GM19455 (cell line): ENCODE measurements around the gene TTC9C.
A peak's percentile ranks its signal among the peaks of the same experiment; 100 is the strongest.
"Not testable (repeated sequence)": the region's sequence is repeated elsewhere in the genome, so short reads cannot be mapped to it uniquely, and the experiment has no call there.

Experiments used
- ATAC-seq: cut with Tn5 transposase; IDR thresholded peaks from one replicate; pipeline ENCODE4 v1.9.1; 2021; ENCODE audit not compliant: unreplicated experiment

TTC9C gene

GRCh38 chr11:62728171-62728988, at the start of gene TTC9C:
TTC9C (plus strand) TSS chr11:62728486; CDS start chr11:62728849, 363 bp downstream.
- ATAC-seq = no peak

- ATAC-seq = peak; percentile 81
Measured at GRCh38 chr11:62678770-62679696, 49.3 kb upstream of the TTC9C start, which contains the start of gene UBXN1. UBXN1 (minus strand) TSS chr11:62679073; CDS start chr11:62678923, 150 bp downstream.

- ATAC-seq = no peak
Measured at GRCh38 chr11:62680825-62681240, 47.5 kb upstream of the TTC9C start.

GRCh38 chr11:62682518-62682917, 45.8 kb upstream of the TTC9C start:
- ATAC-seq = no peak

GRCh38 chr11:62687508-62688396, 40.5 kb upstream of the TTC9C start:
- ATAC-seq = no peak

GRCh38 chr11:62688491-62688890, 39.8 kb upstream of the TTC9C start:
- no peak for ATAC-seq

GRCh38 chr11:62689421-62690183, 38.7 kb upstream of the TTC9C start, which contains the start of gene LRRN4CL:
LRRN4CL (minus strand) TSS chr11:62689530; CDS start chr11:62688508, 1,022 bp downstream.
- ATAC-seq = no peak

- not testable (repeated sequence) for ATAC-seq
Measured at GRCh38 chr11:62693624-62694023, 34.7 kb upstream of the TTC9C start.

- ATAC-seq = no peak
Measured at GRCh38 chr11:62694455-62695167, 33.7 kb upstream of the TTC9C start.

GRCh38 chr11:62702246-62702645, 26.0 kb upstream of the TTC9C start:
- ATAC-seq = no peak

GRCh38 chr11:62703921-62704320, 24.4 kb upstream of the TTC9C start:
- ATAC-seq = not testable (repeated sequence)

GRCh38 chr11:62705413-62705812, 22.9 kb upstream of the TTC9C start:
- no peak for ATAC-seq

- peak; percentile 61 for ATAC-seq
Measured at GRCh38 chr11:62705880-62706849, 22.1 kb upstream of the TTC9C start.

- no peak for ATAC-seq
Measured at GRCh38 chr11:62706850-62707247, 21.4 kb upstream of the TTC9C start.

GRCh38 chr11:62707277-62707861, 20.9 kb upstream of the TTC9C start, which contains the start of the genes BSCL2 and GNG3:
BSCL2 (minus strand) TSS chr11:62707424; CDS start chr11:62707195, 229 bp downstream.
GNG3 (plus strand) TSS chr11:62707676; CDS start chr11:62708296, 620 bp downstream.
- no peak for ATAC-seq

GRCh38 chr11:62708392-62708791, 19.9 kb upstream of the TTC9C start:
- ATAC-seq = no peak

GRCh38 chr11:62708793-62709192, 19.5 kb upstream of the TTC9C start:
- ATAC-seq = no peak
